OCI-M2 (cell line): ENCODE measurements around the gene TRMT6.

Experiments
- DNase-seq: peaks from one replicate; lab custom pipeline; 2025; ENCODE audit not compliant: unreplicated experiment; lab: John Stamatoyannopoulos, UW

Gene TRMT6, protein sequence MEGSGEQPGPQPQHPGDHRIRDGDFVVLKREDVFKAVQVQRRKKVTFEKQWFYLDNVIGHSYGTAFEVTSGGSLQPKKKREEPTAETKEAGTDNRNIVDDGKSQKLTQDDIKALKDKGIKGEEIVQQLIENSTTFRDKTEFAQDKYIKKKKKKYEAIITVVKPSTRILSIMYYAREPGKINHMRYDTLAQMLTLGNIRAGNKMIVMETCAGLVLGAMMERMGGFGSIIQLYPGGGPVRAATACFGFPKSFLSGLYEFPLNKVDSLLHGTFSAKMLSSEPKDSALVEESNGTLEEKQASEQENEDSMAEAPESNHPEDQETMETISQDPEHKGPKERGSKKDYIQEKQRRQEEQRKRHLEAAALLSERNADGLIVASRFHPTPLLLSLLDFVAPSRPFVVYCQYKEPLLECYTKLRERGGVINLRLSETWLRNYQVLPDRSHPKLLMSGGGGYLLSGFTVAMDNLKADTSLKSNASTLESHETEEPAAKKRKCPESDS

DNA sequence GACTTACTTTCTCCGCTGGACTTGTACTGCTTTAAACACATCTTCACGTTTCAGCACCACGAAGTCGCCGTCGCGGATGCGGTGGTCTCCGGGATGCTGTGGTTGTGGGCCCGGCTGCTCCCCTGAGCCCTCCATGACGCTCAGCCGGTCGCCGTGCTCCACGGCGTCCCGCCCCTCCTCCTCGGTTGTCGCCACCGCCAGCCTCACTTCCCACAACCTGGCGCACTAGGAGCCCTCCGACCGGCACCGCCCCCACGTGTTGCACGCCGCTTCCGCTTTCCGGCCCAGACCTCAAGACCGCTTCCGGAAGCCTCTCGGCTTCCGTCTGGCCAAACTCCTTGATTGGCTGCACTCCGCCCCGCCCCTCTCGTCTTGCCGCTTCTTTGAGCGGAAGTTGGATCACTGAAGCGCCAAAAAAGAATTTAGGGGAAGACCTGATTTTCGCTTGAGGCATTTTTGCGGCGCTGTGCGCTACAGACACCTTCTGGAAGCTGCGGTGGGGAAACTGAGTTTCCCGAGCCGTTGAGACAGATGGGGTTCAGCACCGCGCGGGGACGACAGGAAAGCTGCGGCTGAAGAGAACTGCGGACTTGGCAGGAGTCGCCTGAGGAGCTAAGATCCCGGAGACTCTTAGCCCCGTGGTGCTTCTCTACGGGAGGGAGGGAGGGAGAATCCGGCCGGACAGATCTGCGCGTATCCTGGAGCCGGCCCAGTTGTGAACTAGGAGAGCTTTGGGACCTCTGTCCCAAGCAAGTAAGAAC is at the start of gene TRMT6, which contains the start of gene MCM8:
TSS of gene TRMT6 (minus strand) at position 263 of the 761 bp plus-strand sequence. CDS start at position 135, 128 bp downstream.
TSS of gene MCM8 (plus strand) at position 382 of the 761 bp plus-strand sequence. CDS start 1,364 bp downstream, outside the sequence.
- peak; percentile 73 for DNase-seq

DNA sequence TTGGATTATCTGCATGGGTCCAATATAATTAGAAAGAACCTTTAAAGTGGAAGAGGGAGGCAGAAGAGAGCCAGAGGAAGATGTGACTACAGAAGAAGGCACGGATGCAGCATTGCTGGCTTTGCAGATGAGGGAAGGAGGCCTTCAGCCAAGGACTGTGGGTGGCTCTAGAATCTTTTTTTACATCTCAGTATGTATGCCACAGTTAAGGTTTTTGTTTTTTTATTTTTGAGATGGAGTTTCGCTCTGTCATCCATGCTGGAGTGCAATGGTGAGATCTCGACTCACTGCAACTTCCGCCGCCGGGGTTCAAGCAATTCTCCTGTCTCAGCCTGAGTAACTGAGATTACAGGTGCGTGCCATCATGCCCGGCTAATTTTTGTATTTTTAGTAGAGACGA is 49.5 kb upstream of the TRMT6 start:
- no peak for DNase-seq

DNA sequence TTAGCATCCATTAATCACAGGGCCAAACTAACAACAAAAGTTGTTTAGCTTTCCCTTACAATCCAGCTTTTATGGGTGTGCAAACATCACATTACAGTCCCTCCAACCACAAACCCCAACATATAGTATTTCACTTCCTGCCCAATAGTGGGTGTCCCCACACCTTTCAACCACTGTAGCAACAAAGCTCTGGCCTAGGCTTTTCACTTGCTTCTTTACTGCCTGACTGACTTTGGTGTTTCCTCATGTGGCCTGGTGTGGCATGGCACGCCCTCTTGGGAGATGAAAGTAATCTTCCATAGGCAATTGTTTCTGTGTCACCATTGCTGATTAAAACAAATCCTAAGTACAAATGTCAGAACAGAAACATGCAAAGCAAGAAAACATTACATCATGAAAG is 46.4 kb upstream of the TRMT6 start:
- DNase-seq = no peak

DNA sequence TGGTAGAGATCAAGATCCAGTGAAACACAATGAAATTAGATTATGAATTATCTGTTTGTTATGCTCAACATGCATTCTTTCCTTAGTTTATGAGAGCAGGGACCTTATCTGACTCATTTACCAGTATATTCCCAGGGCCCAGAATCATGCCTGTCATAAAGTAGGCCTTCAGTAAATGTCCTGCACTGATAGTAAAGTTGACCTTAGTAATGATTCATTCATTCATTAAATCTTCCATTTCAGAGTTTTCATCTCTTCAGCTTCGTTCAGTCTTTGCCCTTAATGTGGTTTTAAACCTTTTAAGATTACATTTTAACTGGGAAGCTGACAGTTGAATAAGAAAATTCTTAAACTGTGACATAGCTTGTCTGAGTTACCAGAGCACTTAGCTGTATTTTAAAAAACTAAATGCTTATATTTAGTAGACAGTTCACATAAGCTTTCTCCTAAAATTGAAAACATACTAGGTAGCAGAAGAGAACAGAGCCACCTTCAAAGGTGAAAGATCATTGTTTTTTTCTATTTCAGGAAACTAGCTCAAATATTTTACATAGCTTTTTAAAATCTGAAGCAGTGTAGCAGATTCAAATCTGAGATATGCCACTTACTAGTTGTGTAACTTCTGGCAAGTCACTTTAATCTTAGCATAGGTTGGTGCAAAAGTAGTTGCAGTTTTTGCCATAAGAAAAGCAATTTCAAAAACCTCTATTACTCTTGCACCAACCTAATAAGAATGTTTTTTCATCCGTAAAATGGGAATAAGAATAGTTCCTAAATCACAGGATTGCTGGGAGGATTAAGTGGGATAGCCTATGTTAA is 41.5 kb upstream of the TRMT6 start:
- no peak for DNase-seq

DNA sequence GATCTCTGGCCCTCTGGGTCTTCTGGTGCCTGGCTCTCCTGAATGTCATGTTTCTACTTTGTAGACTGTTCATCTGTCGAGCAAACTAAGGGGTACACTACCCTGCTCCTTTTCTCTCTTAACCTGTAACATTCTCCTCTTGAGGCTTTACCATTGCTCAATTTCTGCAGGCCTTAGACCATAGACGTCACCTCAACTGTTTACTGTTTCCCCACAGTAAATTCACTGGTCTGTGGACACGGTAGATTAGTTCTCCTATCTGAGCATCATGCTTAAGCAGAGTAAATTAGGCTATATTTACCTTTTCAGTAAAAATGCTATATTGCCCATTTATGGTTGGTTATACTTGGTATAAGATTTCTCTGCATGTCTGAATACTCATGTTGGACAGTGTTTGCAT is 40.6 kb upstream of the TRMT6 start:
- DNase-seq = no peak

DNA sequence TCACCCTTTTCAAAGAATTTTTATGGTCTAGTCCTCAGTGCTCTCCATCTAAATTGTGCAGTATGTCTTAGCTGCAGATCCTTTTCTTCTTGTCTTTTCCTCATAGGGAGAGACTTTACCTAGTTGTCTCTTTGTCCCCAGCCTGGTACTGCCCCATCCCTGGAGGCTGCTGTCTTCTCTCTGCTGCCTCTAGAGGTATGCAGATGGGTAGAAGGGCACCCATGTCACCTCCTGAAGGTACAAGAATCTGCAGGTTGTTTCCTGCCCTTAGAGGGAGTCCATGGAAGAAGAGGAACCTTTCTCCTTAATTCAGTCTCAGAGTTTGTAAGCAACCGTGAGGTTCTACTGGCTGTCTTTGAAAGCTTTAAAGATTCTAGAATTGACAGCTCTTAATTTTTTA is 39.2 kb upstream of the TRMT6 start:
- no peak for DNase-seq

DNA sequence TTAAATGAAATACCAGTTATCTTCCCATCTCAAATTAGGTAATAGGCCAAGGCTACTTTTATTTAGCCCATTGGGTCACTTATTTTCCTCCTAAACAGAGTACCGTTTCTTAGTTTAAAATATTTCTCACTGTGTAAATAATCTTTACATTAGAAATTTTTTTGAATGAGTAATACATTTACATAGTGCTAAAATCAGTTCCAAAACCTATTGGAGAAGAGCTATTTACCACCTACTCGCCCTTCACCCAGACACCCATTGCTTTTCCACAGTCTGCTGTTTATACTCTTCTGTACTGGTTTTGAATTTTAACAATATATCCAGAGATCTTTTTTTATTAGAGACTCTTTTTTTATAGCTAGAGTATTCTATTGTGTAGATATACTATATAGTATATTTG is 37.0 kb upstream of the TRMT6 start:
- no peak for DNase-seq

DNA sequence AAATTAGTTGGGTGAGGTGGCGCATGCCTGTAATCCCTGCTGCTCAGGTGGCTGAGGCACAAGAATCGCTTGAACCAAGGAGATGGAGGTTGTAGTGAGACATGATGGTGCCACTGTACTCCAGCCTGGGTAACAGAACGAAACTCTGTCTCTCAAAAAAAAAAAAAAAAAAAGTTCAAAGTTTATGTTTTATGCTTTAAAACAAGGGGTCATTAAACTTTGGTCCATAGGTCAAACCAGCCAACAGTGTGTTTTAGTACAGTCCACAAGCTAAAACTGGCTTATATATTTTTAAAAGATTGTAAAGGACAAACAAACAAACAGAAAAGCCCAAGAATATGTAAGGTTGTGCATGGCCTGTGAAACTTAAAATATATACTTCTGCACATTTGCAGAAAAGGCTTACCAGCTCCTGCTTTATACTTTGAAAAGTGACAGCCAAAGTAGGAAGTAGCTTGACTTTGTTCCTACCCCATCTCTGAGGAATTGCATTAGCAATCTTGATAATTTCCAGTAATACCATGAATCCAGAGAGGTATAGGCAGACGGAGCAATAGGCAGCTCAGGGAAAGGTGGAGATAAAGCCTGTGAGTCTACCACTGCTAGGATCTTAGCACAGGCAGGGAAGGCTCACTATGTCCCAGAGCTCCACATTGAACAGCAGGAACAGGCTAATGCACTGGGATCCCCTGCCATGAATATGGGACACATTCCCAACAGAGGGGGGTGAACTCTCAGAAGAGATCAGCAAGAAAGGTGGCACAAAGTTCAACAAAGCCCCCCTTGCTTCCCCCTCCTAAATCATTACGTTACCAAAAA is 30.6 kb upstream of the TRMT6 start:
- DNase-seq = no peak

DNA sequence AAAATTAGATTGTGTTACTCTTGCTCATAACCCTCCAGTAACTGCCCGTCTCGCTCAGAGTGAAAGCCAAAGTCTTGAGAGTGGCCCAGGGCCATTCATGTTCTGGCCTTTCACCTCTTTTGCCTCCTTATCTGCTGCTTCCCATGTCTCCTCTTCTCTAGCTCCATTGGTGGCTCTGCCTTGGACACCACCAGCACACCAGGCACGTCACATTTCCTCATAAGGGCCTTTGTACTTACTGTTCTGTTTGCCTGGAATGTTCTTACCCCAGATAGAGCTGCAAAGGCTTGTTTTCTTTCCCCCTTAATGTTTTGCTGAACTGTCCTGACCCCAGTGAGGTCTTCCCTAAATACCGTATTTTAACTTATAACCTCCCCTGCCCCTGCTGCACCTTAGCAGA is 29.5 kb upstream of the TRMT6 start:
- no peak for DNase-seq

DNA sequence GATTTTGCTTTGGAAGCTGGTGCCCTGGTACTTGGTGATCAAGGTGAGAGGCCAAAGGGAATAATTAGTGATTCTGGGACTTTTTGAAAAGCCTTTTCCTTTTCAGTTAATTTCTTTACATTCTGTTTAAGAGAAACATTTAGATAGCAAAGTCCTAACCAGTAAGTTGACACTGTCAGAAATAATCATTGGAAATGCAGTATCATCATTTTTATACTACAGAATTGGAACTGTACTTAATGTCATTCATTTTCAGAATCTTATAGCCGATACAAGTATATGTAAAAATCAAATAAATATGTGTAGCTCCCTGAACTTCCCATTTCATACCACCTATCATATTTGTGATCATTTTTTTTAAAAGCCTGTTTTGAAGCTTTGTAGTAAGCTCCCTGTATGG is 27.6 kb upstream of the TRMT6 start:
- no peak for DNase-seq

DNA sequence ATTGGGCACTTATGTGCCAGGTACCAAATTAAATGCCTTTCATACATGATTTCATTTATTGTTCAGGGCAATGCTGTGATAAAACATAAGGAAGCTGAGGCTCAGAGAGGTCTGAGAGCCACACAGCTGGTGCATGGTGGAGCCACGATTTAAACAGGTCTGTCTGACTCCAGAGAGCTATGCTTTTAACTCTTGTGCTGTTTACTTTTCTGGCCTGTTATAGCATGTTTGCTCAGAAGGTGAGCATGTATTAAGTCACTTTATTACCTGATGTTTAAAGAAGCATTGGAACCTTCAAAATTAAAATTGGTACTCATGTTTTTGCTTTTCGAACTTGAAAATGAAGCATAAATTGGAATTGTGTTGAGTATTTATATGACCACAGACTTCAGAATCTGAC is 26.9 kb upstream of the TRMT6 start:
- no peak for DNase-seq

DNA sequence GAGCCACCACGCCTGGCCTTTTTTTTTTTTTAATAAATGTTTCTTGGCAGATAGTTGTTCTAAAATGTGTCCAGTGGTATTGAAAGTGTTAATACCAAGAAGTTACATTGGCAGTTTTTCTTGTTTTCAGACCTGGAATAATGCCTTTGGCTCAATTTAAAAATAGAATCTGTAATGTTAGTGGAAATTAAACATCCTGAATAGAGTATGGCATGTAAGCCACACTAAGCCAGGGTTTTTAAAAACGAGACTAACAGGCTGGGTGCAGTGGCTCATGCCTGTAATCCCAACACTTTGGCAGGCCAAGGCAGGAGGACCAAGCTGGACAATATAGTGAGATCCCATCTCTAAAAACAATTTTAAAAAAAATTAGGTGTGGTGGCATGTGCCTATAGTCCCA is 25.4 kb upstream of the TRMT6 start:
- DNase-seq = no peak

DNA sequence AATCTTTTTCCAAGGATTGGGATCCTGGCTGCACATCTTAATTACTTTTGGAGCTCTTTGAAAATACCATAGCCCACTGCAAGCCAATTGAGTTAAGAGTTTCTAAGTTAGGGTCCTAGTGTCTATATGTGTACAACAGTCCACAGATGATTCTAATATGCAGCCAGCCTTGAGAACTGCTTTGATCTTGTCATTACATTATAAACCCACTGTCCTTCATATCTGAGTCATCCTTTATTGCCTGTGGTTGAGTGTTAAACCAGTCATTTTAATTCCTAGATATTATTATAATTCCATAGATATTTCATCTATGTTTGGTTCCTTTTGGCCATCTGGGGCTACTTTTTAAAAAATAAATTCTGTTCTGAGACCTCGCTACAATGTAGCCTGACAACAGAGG is 24.2 kb upstream of the TRMT6 start:
- DNase-seq = no peak

DNA sequence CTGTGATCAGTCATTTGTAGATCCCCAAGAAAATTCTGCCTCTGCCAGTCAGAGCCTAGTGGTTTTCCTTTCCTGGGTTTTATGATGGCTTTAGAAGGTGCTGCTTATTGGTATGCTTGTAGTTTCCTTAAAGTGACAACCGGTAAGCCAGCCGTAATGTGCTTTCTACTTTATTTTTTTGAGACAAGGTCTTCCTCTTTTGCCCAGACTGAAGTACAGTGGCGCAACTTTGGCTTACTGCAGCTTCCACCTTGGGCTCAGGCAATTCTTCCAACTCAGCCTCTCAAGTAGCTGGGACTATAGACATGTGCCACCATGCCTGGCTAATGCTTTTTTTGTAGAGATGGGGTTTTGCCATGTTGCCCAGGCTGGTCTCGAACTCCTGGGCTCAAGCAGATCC is 23.6 kb upstream of the TRMT6 start:
- DNase-seq = no peak

DNA sequence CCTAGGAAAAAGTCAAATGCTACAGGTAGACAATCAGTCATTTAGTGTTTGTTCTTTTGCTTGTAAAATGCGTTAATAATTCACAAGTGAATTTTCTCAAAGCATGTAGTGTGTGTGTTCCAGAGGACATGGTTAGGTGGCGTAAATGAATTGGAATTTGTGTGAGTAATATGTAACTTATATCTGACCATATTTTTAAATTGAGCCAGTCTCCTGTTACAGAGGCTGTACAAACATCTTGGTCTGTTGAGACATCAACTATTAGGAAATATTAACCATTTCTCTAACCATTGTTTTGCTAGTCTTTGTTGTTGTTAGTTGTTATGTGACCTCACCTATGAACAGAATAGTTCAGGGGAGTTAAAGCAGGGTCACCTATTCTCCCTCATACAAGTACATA is 22.8 kb upstream of the TRMT6 start:
- DNase-seq = no peak

DNA sequence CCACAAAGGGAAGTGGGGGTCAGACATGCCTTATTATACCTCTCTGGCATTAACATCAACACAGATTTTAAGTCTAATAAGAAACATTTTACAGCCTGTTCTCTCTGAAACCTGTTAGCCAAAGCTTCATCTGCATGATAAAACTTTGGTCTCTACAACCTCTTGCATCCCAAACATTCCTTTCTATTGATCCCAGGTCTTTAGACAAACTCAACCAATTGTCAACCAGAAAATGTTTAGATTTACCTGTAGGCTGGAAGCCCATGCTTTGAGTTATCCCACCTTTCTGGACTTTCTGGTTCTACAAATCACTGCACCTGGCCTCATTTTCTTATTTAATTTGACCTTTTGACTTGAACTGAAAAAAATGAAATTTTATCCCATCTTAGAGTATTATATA is 20.9 kb upstream of the TRMT6 start:
- DNase-seq = no peak

DNA sequence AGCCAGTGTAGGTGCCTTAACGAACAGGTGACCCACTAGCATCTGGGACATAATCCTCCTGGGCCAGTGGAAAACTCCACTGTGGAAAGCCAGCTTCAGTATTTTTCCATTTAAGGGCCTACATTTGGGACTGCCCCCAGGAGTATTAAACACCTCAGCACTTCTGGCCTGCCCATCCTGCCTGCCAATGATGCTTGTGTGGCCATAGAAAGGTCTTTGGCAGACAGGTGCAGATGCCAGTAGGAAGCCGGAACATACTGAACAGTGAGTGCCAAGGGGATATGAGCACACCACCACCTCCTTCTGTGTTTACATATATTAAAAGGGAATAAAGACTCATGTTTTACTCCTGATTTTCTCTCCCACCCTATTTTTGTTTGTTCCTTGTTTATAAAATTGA is 20.0 kb upstream of the TRMT6 start:
- no peak for DNase-seq

DNA sequence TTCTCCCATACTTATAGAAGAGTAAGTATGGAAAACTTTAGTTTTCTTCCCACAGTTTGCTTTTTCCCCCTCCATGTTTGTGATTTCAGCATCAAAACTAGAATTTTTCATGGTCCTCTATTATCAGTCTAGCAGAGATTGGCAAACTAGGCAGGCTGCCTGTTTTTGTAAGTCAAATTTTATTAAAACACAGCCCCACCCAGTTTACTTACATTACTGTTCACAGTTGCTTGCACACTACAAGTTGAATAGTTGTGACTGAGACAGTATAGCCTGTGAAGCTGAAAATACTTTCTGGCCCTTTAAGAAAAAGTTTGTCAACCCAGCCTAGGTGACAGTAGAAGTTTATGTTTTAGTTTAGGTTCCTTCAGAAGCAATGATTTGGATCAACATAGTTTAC is 19.6 kb upstream of the TRMT6 start:
- no peak for DNase-seq

DNA sequence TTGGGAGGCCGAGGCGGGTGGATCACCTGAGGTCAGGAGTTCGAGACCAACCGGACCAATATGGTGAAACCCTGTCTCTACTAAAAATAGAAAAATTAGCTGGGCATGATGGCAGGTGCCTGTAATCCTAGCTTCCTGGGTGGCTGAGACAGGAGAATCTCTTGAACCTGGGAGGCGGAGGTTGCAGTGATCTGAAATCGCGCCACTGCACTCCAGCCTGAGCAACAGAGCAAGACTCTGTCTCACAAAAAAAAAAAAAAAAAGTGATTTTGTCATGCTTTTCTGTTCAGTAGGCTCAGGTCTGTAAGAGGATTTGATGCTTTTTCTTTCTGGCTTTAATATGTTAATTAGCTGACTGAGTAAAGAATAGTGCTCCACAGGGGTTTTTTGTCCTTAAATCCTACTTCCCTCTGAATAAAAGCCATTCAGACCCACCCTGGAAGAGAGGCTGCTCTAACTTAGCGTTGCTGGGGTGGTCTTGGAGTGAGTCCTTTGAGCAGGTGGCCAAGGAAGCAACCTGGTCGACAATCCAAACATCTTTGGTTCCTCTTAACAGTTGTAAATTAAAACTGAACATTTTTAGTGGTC is 19.1 kb upstream of the TRMT6 start:
- DNase-seq = no peak

DNA sequence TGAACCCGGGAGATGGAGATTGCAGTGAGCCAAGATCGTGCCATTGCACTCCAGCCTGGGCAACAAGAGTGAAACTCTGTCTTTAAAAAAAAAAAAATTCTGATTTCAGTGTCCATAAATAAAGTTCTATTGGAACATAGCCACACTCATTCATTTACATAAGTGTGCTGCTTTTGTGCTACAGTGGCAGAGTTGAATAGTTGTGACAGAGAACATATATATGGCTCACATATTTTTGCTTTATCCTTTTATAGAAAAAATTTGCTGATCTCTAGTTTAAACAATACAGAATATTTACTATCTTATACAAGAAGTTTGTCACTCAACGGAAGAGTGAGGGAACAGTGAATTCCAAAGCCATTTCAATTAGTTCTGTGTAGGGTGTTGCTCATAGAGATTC is 18.1 kb upstream of the TRMT6 start:
- no peak for DNase-seq
